Calu3 (cell line): ENCODE measurements around the gene HTD2. TPM values are rescaled to one million over a fixed set of nuclear protein-coding genes. Genes with fewer than 3 reads are reported as not detected.

Source experiments
- BruUV-seq: library from RNA; stranded (reverse); fragments of 400-500 nt; replicated peaks from 2 replicates; lab custom pipeline; 2021; lab: Mats Ljungman, UMichigan
- CTCF ChIA-PET: fragments of 300-600 bp; sonication (Branson Sonifier 250); formaldehyde crosslinking; loops from one replicate; lab custom pipeline; 2022; ENCODE audit warnings: antibody characterized with exemption; lab: Charles Lee
- DNase-seq: peaks from one replicate; pipeline ENCODE4 v3.0.0; 2022
- H3K27ac Mint-ChIP-seq: one replicate; pipeline ENCODE4 v1.8.0; 2022; ENCODE audit warnings: mixed read lengths; ENCODE audit not compliant: unreplicated experiment
- H3K27me3 Mint-ChIP-seq: one replicate; pipeline ENCODE4 v1.8.0; 2022; ENCODE audit warnings: mixed read lengths; ENCODE audit not compliant: unreplicated experiment
- H3K36me3 Mint-ChIP-seq: one replicate; pipeline ENCODE4 v1.8.0; 2022; ENCODE audit warnings: mild to moderate bottlenecking, moderate library complexity, mixed read lengths; ENCODE audit not compliant: insufficient read depth, unreplicated experiment
- H3K4me1 Mint-ChIP-seq: one replicate; pipeline ENCODE4 v1.8.0; 2022; ENCODE audit warnings: mild to moderate bottlenecking, low read depth, mixed read lengths; ENCODE audit not compliant: unreplicated experiment
- H3K4me3 Mint-ChIP-seq: one replicate; pipeline ENCODE4 v1.8.0; 2022; ENCODE audit warnings: mild to moderate bottlenecking, low read depth, moderate library complexity, mixed read lengths; ENCODE audit not compliant: unreplicated experiment
- H3K9me3 Mint-ChIP-seq: one replicate; pipeline ENCODE4 v1.8.0; 2022; ENCODE audit warnings: low read depth, mixed read lengths; ENCODE audit not compliant: unreplicated experiment
- CTCF ChIP-seq: fragments of 200-600 bp; IDR thresholded peaks from one replicate; pipeline ENCODE4 v1.8.0; 2022; ENCODE audit warnings: antibody characterized with exemption; ENCODE audit not compliant: unreplicated experiment
- intact Hi-C: fragments of 100-400 bp; cut with micrococcal nuclease; formaldehyde crosslinking; loops from one replicate; pipeline ENCODE4 v1.10.0; 2022; ENCODE audit not compliant: unreplicated experiment
- total RNA-seq: library from RNA; stranded (reverse); gene quantifications from 2 replicates; pipeline ENCODE4 v1.2.3, GENCODE V29; 2022

HTD2 gene
- total RNA-seq, 1 experiment from 2014 or later = 8.5 TPM

DNA sequence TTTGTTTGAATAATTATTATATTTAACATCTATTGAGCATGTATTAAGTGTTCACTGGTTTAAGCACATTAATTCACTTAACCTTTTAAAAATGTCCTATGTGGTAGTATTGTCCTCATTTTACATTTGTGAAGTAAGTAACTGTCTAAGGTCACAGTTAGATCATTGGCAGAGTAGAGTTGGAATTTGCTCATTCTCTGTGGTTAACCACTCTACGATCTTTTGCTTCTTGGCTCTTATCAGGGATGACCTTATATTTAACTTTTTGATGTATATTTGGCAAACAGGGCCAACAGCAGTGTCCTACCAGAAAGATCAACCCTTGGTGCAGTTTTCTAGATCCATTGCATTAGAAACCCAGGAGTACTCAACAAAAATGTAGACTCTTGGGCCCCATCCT is 60.4 kb downstream of the HTD2 start:
- no peak overlapping the region for H3K27ac Mint-ChIP-seq
- BruUV-seq = no TSS peak
- no peak for TF ChIP-seq CTCF
- H3K4me3 Mint-ChIP-seq = no peak overlapping the region
- no peaks in the 10 kb centered on the region for H3K4me1 Mint-ChIP-seq
- no peaks in the 10 kb centered on the region for H3K27me3 Mint-ChIP-seq
- CTCF ChIA-PET = no interaction called here
- no peak for DNase-seq
- no peaks in the 10 kb centered on the region for H3K36me3 Mint-ChIP-seq
- intact Hi-C loops = no loop called here
- no peaks in the 10 kb centered on the region for H3K9me3 Mint-ChIP-seq

GRCh38 chr3:58369038-58369437 is 62.7 kb downstream of the HTD2 start:
- CTCF ChIA-PET = no interaction called here

More at GRCh38 chr3:58369038-58369437, 62.7 kb downstream of the HTD2 start:
- no peak for TF ChIP-seq CTCF
- BruUV-seq = no TSS peak
- no peak overlapping the region for H3K4me3 Mint-ChIP-seq
- H3K4me1 Mint-ChIP-seq = no peaks in the 10 kb centered on the region
- intact Hi-C loops = no loop called here
- H3K36me3 Mint-ChIP-seq = no peaks in the 10 kb centered on the region
- no peaks in the 10 kb centered on the region for H3K27me3 Mint-ChIP-seq
- no peak for DNase-seq
- H3K9me3 Mint-ChIP-seq = no peaks in the 10 kb centered on the region
- H3K27ac Mint-ChIP-seq = no peak overlapping the region

Other genes starting within 250 kb of the HTD2 start
- gene DNASE1L3, start 95.5 kb upstream of the HTD2 start, total RNA-seq = not detected in 2 replicates
- 4.9 and 5.7 TPM in 2 replicates for gene ABHD6, start 68.7 kb upstream of the HTD2 start, total RNA-seq
- gene RPP14, start 275 bp upstream of the HTD2 start, total RNA-seq = 17.2 and 18.4 TPM in 2 replicates
- gene PXK, start 26.4 kb downstream of the HTD2 start, total RNA-seq = 8.6 and 10.8 TPM in 2 replicates
- gene PDHB, start 127.3 kb downstream of the HTD2 start, total RNA-seq = 45.4 and 47.6 TPM in 2 replicates
- gene KCTD6, start 185.6 kb downstream of the HTD2 start, total RNA-seq = 10.7 and 11.4 TPM in 2 replicates
- gene ACOX2, start 230.7 kb downstream of the HTD2 start, total RNA-seq = 1.1 and 1.4 TPM in 2 replicates